SU-DHL-6 (cell line): ENCODE data around the gene HOXA1.

Experiments
- H2AFZ ChIP-seq: fragments of 200-600 bp; sonication (generic); 2 replicates; pipeline ENCODE4 v1.6.1; 2014; ENCODE audit warnings: low read depth, mild to moderate bottlenecking, moderate library complexity, mixed read lengths, antibody characterized with exemption, low read length; ENCODE audit not compliant: severe bottlenecking
- H3F3A ChIP-seq: fragments of 200-600 bp; shearing (Covaris generic); 2 replicates; pipeline ENCODE4 v1.6.0; 2016; ENCODE audit warnings: antibody characterized with exemption, mild to moderate bottlenecking; ENCODE audit not compliant: insufficient read depth
- H3K27ac ChIP-seq: fragments of 200-600 bp; sonication (generic); 2 replicates; pipeline ENCODE4 v1.5.1; 2016; ENCODE audit warnings: low read depth, mild to moderate bottlenecking, low read length, moderate library complexity, mixed read lengths
- H3K27me3 ChIP-seq: fragments of 200-600 bp; sonication (generic), shearing (Covaris generic); 2 replicates; pipeline ENCODE4 v1.6.0; 2014; ENCODE audit warnings: mild to moderate bottlenecking, low read length
- H3K36me3 ChIP-seq: fragments of 200-600 bp; sonication (generic); 2 replicates; pipeline ENCODE4 v1.6.1; 2014; ENCODE audit warnings: mild to moderate bottlenecking, low read length, mixed read lengths
- H3K4me2 ChIP-seq: fragments of 300-600, 200-600 bp; shearing (Covaris generic), sonication (generic); 2 replicates; pipeline ENCODE4 v1.6.0; 2014; ENCODE audit warnings: low read length, low read depth, mild to moderate bottlenecking; ENCODE audit not compliant: poor library complexity, severe bottlenecking
- H3K4me3 ChIP-seq: fragments of 200-600 bp; sonication (generic); 2 replicates; pipeline ENCODE4 v1.5.1; 2014; ENCODE audit warnings: antibody characterized with exemption, low read length, mild to moderate bottlenecking, mixed read lengths; ENCODE audit not compliant: insufficient read depth, poor library complexity, severe bottlenecking
- H3K79me2 ChIP-seq: fragments of 200-600 bp; sonication (generic); 2 replicates; pipeline ENCODE4 v1.6.1; 2014; ENCODE audit warnings: mild to moderate bottlenecking, low read length, moderate library complexity; ENCODE audit not compliant: insufficient read depth
- H3K9ac ChIP-seq: fragments of 200-600 bp; sonication (generic); 2 replicates; pipeline ENCODE4 v1.7.0; 2014; ENCODE audit warnings: mild to moderate bottlenecking, low read length
- H3K9me2 ChIP-seq: fragments of 200-600 bp; sonication (generic); replicated peaks from 2 replicates; pipeline ENCODE4 v1.6.1; 2014; ENCODE audit warnings: low read length; ENCODE audit not compliant: insufficient read depth
- H3K9me3 ChIP-seq: fragments of 200-600 bp; sonication (generic); 2 replicates; pipeline ENCODE4 v1.6.1; 2014; ENCODE audit warnings: low read length, mixed read lengths; ENCODE audit not compliant: insufficient read depth
- H4K20me1 ChIP-seq: fragments of 200-600 bp; sonication (generic); 2 replicates; pipeline ENCODE4 v1.6.1; 2014; ENCODE audit warnings: low read depth, mild to moderate bottlenecking, antibody characterized with exemption, low read length, moderate library complexity, mixed read lengths
- CTCF ChIP-seq: fragments of 200-600 bp; sonication (generic); IDR thresholded peaks from one replicate; pipeline ENCODE4 v1.5.1; 2017; ENCODE audit warnings: antibody characterized with exemption, mild to moderate bottlenecking, low read length, moderate library complexity; ENCODE audit not compliant: insufficient read depth, poor library complexity, severe bottlenecking
- EZH2phosphoT487 ChIP-seq: fragments of 200-600 bp; sonication (generic), shearing (Covaris generic); conservative IDR thresholded peaks from 2 replicates; pipeline ENCODE4 v1.6.1; 2018; ENCODE audit warnings: mild to moderate bottlenecking, antibody characterized with exemption, low read length, moderate library complexity, mixed read lengths

The HOXA1 gene

GRCh38 chr7:27103489-27104226 lies 7.9 kb upstream of the HOXA1 start:
- H3K9ac ChIP-seq = no peak overlapping the region
- H3K79me2 ChIP-seq = no peaks in the 10 kb centered on the region
- H3K36me3 ChIP-seq = no peaks in the 10 kb centered on the region
- H3K27me3 ChIP-seq = no peaks in the 10 kb centered on the region
- H3K4me2 ChIP-seq = no peak overlapping the region
- no peaks in the 10 kb centered on the region for H4K20me1 ChIP-seq
- no peak overlapping the region for H2AFZ ChIP-seq
- no peaks in the 10 kb centered on the region for H3K9me2 ChIP-seq
- no peak overlapping the region for H3K4me3 ChIP-seq
- no peak overlapping the region for H3K27ac ChIP-seq
- H3F3A ChIP-seq = peaks cover 13% of the 10 kb centered on the region; the same call in 1 of the 2 replicates
- TF ChIP-seq CTCF = no peak
- TF ChIP-seq EZH2phosphoT487 = no peak
- no peaks in the 10 kb centered on the region for H3K9me3 ChIP-seq

- Histone ChIP-seq H3K27ac (no peak within 1 kb of the TSS), H4K20me1 (no peaks in the 10 kb centered on the region), H3K36me3 (no peaks in the 10 kb centered on the region), H3F3A (peaks cover 13% of the 10 kb centered on the region; the same call in 1 of the 2 replicates), H3K4me3 (no peak within 1 kb of the TSS), H3K9me2 (no peaks in the 10 kb centered on the region), H3K4me2 (no peak within 1 kb of the TSS), H3K79me2 (peaks cover 1% of the 10 kb centered on the region; the same call in 1 of the 2 replicates), H3K27me3 (no peaks in the 10 kb centered on the region), H3K9ac (no peak within 1 kb of the TSS), H3K9me3 (no peaks in the 10 kb centered on the region), H2AFZ (no peak within 1 kb of the TSS)
- TF ChIP-seq EZH2phosphoT487 (no peak), CTCF (no peak)
These were observed 7.0 kb upstream of the HOXA1 start, which contains the start of gene HOXA2 for GRCh38 chr7:27102581-27103442. Gene HOXA2, minus strand, starts transcription at chr7:27102683. Its CDS starts 183 bp downstream, at chr7:27102500.

GRCh38 chr7:27101957-27102580 lies 6.3 kb upstream of the HOXA1 start:
- Histone ChIP-seq H3K9ac (no peak overlapping the region), H3K9me2 (no peaks in the 10 kb centered on the region), H3K36me3 (no peaks in the 10 kb centered on the region), H2AFZ (no peak overlapping the region), H4K20me1 (no peaks in the 10 kb centered on the region), H3K4me2 (no peak overlapping the region), H3K4me3 (no peak overlapping the region), H3K9me3 (no peaks in the 10 kb centered on the region), H3K27me3 (no peaks in the 10 kb centered on the region), H3F3A (peaks cover 17% of the 10 kb centered on the region; the same call in 1 of the 2 replicates), H3K27ac (no peak overlapping the region), H3K79me2 (peaks cover 9% of the 10 kb centered on the region)
- TF ChIP-seq EZH2phosphoT487 (no peak), CTCF (no peak)
